HUDEP-2 (cell line): ENCODE results near the gene CIITA.
A peak's percentile ranks its signal among the peaks of the same experiment; 100 is the strongest.
"Not testable (repeated sequence)": the region's sequence is repeated elsewhere in the genome, so short reads cannot be mapped to it uniquely, and the experiment has no call there.

ENCODE experiments used
- DNase-seq, 76 experiments: peaks; one replicate each; lab custom pipeline; 2025; ENCODE audit not compliant: unreplicated experiment in 76 of 76; lab: John Stamatoyannopoulos, UW

The CIITA gene

DNA sequence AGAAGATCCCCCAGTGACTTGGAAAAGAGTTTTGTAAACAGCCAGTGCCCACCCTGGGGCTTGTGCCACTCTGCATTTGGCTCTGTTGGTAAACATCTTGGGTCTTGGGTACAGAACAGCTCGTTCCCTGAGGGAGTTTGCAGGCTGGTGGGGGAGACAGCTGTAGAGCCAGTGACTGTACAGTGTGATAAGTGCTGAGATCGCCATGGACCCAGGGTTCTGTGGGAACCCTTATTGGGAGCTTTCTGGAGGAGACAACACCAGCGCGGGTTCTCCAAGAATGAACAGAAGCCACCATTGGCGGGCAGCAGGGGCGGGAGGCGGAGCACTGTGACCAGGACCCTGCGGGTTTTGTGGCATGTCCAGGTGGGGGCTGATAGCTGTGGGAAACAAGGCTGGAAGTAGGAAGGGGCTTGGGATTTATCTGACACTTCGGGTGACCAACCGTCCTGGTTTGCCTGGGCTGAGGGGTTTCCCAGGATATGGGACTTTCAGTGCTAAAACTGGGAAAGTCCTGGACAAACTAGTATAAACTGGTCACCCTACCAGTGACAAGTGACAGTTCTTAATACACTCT lies 70.3 kb downstream of the CIITA start:
- DNase-seq, result no peak

GRCh38 chr16:10949424-10949970 lies 72.5 kb downstream of the CIITA start:
- peak in 19 of 76 experiments; percentile 4 to 42 (median 19) for DNase-seq

GRCh38 chr16:10950393-10950792 lies 73.4 kb downstream of the CIITA start:
- DNase-seq, result no peak

GRCh38 chr16:10951026-10951425 lies 74.0 kb downstream of the CIITA start:
- DNase-seq, result no peak

- no peak for DNase-seq
These were observed 77.9 kb downstream of the CIITA start for GRCh38 chr16:10954903-10955302.

- DNase-seq, result peak in 3 of 76 experiments; percentile 5 to 21 (median 15)
These were observed 80.9 kb downstream of the CIITA start for GRCh38 chr16:10957771-10958482.

DNA sequence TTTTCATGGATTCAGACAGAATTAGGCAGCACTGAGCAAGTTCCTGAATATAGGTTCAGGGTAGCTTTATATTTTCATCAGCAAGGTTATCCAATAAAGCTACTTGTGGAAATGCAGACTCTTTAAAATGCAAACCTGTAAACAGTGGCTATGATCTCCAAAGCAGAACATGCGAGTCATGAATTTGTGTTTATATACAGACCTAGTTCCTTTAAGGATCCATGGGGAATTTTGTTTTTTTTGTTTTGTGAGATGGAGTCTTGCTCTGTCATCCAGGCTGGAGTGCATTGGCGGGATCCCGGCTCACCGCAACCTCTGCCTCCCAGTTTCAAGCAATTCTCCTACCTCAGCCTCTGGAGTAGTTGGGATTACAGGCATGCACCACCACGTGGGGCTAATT lies 82.2 kb downstream of the CIITA start:
- no peak for DNase-seq

DNA sequence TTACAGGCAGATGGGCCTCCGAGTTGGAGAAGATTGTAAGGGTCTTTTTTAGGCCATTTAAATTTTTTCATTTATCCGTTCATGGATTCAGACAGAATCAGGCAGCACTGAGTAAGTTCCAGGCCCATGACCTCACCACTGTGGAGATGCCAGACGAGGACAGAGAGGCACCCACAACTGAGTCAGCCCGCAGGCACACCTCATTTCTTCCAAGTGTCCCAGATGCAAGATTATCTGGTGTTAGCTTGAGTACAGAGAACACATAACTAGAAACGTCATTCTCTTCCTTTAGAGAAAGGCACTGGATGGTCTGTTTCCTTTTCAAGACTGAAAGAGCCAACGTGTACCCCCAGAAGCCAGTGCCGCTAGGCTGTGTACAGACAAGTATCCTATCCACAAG lies 84.2 kb downstream of the CIITA start:
- peak in 10 of 76 experiments; percentile 6 to 36 (median 16) for DNase-seq

DNA sequence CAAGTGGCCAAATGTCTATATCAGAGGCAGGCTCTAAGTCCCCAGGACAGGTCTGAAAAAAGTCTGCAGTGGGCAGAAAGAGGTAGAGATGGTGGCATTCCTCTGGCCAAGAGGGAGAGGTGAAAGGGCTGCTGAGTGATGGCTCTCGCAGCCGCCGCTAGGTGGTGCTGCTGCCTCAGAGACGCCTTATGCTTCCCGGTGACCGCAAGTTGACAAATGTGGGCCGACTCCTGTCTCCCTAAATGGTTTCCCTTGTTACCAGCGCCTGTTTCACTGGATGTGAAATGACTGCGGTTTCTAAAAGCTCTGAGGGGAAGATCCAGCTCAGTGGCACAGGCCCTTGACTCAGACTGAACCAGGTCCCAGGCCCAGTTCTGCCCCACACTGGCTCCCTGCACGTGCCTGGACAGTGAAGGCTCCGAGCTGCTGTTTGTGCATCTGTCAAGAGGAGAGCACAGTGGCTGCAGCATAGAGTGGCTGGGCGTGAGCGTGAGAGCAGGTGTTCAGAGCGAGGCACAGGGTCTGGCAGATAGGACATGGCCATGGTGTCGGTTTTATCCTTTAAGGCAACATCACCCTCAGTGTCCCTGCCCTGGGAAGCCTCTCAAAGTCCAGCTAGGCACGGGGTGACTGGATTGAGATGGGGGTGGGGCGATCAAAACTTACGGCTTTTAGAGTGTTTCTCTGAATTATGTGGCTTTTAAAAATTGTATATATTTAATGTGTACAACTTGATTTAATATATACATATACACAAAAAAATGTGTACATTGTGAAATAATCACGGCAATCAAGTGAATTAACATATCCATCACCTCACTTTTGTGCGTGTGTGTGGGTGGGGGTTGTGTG lies 87.3 kb downstream of the CIITA start:
- peak in 67 of 76 experiments; percentile 7 to 77 (median 58) for DNase-seq

DNA sequence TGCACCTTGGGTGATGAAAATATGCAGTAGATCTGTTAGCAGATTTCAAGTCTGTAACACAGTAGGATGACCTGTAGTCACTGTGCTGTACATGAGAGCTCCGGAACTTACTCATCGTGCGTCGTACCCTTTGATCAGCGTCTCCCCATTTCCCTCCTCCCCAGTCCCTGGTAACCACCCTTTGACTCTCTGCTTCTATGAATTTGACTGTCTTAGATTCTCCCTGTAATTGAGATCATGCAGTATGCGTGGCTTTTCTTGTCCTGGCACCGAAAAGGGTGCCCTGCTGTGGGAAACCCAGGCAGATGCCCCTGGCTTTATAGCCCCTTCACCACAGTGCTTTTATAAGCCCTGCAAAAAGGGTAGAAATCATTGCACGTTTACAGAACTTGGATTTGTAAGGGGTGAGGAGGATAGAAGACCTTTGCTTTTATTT lies 87.9 kb downstream of the CIITA start:
- no peak for DNase-seq

- no peak for DNase-seq
These were observed 88.5 kb downstream of the CIITA start for GRCh38 chr16:10965440-10966061.

DNA sequence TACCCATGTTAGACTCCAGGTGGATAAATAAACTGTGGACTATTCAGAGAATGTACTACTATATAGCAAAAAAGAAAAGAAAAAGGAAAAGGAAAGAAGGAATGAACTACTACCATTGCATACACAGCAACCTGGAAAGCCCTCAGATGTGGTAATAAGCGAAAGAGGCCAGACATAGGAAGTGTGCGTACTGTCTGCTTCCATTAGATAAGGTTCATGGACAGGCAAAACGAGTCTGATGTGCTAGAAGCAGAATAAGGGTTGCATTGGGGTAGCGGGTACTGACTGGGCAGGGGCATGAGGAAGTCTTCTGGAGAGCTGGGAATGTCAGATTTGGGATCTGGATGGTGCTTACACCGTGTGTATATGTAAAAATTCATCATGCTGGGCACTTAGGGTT lies 89.1 kb downstream of the CIITA start:
- DNase-seq, result peak in 27 of 76 experiments; percentile 14 to 59 (median 32)

DNA sequence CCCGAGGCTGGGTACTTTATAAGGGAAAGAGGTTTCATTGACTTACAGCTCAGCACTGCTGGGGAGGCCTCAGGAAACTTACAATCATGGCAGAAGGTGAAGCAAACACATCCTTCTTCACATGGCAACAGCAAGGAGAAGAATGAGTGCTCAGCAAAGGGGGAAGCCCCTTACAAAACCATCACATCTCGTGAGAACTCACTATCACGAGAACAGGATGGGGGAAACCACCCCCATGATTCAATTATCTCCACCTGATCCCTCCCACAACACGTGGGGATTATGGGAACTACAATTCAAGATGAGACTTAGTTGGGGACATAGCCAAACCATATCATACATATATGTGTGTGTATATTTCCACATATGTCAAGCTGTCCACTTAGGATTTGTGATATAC lies 89.6 kb downstream of the CIITA start:
- DNase-seq, result not testable (repeated sequence)

GRCh38 chr16:10967986-10968385 lies 91.0 kb downstream of the CIITA start:
- peak in 4 of 76 experiments; percentile 5 to 15 (median 11) for DNase-seq

GRCh38 chr16:10968498-10968897 lies 91.5 kb downstream of the CIITA start:
- DNase-seq, result no peak

- no peak for DNase-seq
These were observed 92.6 kb downstream of the CIITA start for GRCh38 chr16:10969615-10970014.

GRCh38 chr16:10970065-10970464 lies 93.1 kb downstream of the CIITA start:
- DNase-seq, result no peak

GRCh38 chr16:10971560-10971961 lies 94.6 kb downstream of the CIITA start:
- DNase-seq, result peak in 39 of 76 experiments; percentile 11 to 71 (median 43)

GRCh38 chr16:10972108-10972818 lies 95.3 kb downstream of the CIITA start:
- peak in 75 of 76 experiments; percentile 25 to 91 (median 81) for DNase-seq
